GM21825 (cell line): ENCODE measurements around the gene TBCB.
"Not testable (repeated sequence)": the region's sequence is repeated elsewhere in the genome, so short reads cannot be mapped to it uniquely, and the experiment has no call there.

ENCODE experiments used
- ATAC-seq: cut with Tn5 transposase; IDR thresholded peaks from one replicate; pipeline ENCODE4 v1.9.1; 2021; ENCODE audit warnings: mild to moderate bottlenecking, moderate library complexity; ENCODE audit not compliant: unreplicated experiment

The TBCB gene

GRCh38 chr19:36169084-36169760 lies 54.0 kb downstream of the TBCB start:
- ATAC-seq: no peak

- ATAC-seq: no peak
Observed at GRCh38 chr19:36172852-36173251, 57.6 kb downstream of the TBCB start.

- ATAC-seq: not testable (repeated sequence)
Observed at GRCh38 chr19:36173846-36174245, 58.6 kb downstream of the TBCB start.
